Stimulated activated CD8-positive, alpha-beta memory T cell treated with anti-CD3 and anti-CD28 coated beads, Interleukin-2, amount 100 ng/mL, for 1 hour (primary cell): ENCODE data around the gene IL20RB.

ENCODE experiments used
- DNase-seq, 2 donors: peaks; one replicate each; pipeline ENCODE4 v3.0.0-alpha.2; 2020; ENCODE audit warnings: low read depth in 2 of 2

The IL20RB gene, protein sequence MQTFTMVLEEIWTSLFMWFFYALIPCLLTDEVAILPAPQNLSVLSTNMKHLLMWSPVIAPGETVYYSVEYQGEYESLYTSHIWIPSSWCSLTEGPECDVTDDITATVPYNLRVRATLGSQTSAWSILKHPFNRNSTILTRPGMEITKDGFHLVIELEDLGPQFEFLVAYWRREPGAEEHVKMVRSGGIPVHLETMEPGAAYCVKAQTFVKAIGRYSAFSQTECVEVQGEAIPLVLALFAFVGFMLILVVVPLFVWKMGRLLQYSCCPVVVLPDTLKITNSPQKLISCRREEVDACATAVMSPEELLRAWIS

DNA sequence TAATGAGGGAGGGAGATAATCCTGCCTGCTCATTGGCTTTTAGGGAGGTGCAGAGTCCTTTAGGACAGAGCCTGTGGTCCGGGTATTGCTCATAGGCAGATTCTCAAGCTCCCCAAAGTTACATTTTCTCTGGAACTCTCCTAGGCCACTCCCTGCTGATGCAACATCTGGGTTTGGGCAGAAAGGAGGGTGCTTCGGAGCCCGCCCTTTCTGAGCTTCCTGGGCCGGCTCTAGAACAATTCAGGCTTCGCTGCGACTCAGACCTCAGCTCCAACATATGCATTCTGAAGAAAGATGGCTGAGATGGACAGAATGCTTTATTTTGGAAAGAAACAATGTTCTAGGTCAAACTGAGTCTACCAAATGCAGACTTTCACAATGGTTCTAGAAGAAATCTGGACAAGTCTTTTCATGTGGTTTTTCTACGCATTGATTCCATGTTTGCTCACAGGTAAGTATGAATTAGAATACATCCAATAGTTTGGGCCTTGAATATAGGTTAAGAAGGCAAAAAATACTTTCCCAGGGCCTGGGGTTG lies at the start of gene IL20RB:
IL20RB (plus strand) TSS at position 233 of the 538 bp plus-strand sequence; CDS start at position 364, 131 bp downstream.
- no peak for DNase-seq

DNA sequence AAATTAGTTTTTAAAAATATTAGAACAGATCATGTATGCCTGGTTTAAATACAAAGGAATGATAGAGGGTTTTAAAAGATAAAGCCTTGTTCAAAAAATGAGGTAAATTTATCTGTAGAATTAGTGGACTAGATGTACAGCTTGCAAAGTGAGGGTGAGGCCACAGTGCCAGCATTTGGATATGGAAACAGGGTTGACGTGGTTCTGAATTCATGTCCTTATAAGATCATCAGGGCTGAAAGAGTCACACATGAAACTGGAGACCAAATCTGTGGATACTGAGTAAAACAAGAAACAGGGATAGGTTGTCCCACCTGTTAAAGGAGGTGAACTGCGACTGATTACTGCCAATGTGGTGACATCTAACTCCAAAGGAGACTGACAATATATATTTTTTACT lies 49.5 kb upstream of the IL20RB start:
- DNase-seq = no peak

GRCh38 chr3:136909187-136909586 lies 48.6 kb upstream of the IL20RB start:
- no peak for DNase-seq

- no peak for DNase-seq
Measured at GRCh38 chr3:136910697-136911096, 47.1 kb upstream of the IL20RB start.

- DNase-seq = no peak
Measured at GRCh38 chr3:136913168-136913567, 44.6 kb upstream of the IL20RB start.

DNA sequence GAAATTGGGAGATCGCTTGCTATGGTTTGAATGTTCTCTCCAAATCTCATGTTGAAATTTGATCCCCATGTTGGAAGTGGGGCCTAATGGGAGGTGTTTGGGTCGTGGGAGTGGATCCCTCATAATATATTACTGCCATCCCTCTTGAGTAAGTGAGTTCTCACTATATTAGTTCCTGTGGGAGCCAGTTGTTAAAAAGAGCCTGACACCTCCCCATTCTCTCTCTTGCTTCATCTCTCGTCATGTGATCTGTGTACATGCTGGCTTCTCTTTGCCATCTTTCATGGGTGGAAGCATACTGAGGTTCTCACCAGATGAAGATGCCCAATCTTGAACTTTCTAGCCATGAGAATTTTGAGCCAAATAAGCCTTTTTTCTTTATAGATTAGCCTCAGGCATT lies 43.0 kb upstream of the IL20RB start:
- DNase-seq = no peak

DNA sequence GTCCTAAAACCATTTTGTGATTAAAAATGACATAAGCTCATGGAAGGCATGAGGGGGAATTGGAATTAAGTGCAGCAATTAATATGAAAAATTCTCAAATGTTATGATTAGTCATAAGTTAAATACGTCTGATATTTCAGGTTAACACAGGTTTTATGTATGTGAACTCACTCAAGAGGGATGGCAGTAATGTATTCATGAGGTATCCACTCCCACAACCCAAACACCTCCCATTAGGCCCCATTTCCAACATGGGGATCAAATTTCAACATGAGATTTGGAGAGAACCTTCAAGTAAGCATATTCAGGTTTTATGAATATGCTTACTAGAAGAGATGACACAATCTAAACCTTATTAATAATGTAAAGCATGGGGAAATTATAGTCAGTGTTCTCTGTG lies 41.6 kb upstream of the IL20RB start:
- no peak for DNase-seq

DNA sequence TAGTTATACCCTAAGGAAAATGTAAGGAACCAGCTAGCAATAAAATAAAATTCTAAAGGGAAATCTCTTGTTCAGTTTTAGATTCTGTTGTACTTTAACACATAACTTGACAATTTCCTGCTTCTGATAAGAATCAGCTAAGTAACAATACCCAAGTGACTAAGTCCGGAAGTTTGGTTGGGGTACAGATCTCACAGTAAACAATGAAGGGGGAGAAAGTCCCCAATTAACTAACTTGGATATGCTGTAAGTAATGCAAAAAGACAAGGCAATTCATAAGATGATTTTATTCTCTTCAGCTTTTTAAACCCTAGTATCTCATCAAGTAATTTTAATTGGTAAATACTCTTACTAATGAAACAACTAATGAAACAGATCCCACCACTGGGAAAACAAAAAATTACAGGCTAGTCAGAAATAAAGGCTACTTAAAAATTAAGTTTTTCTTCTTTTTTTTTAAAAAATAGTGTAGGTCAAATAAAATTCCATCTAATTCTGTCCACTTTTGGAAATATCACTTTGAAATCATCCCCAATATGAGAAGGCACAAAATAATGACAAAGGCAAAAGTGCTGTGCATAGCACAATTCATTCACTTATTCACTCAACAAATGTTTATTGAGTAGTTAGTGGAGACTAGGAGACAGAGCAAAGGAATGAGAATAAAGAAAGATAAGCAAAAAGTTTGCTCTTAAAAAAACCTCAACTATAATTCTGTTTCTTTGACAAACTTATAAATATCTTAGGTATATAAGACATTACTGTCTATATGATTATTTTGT lies 37.8 kb upstream of the IL20RB start:
- DNase-seq = no peak

DNA sequence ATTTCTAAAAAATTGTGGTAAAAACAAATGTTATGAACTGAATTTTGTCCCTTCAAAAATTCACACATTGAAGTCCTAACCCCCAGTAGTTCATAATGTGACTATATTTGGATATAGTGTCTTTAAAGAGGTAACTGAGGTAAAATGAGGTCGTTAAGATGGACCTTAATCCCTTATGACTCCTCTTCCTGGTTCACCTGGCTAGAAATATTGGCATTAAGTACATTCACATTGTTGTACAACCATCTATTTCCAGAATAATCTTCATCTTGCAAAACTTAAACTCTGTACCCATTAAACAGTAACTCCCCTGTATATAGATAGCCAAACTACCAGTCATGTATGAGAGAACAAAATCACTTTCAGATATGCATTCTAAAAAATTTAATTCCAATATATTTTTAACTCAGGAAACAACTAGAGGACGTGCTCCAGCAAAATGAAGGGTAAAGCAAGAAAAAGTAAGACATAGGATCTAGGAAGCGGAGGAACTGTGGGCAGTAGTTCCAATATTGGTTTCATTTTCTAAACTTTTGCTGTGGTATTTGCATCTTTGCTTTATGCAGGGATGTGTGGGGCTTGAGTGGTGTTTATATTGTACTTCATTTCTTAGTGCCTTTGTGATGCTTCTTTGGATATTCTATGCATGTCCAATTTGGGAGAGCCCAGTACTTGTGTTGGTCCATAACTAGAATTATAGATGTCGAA lies 36.7 kb upstream of the IL20RB start:
- DNase-seq = no peak

GRCh38 chr3:136925425-136926190 lies 32.2 kb upstream of the IL20RB start:
- no peak for DNase-seq

GRCh38 chr3:136928240-136928639 lies 29.5 kb upstream of the IL20RB start:
- DNase-seq = no peak

DNA sequence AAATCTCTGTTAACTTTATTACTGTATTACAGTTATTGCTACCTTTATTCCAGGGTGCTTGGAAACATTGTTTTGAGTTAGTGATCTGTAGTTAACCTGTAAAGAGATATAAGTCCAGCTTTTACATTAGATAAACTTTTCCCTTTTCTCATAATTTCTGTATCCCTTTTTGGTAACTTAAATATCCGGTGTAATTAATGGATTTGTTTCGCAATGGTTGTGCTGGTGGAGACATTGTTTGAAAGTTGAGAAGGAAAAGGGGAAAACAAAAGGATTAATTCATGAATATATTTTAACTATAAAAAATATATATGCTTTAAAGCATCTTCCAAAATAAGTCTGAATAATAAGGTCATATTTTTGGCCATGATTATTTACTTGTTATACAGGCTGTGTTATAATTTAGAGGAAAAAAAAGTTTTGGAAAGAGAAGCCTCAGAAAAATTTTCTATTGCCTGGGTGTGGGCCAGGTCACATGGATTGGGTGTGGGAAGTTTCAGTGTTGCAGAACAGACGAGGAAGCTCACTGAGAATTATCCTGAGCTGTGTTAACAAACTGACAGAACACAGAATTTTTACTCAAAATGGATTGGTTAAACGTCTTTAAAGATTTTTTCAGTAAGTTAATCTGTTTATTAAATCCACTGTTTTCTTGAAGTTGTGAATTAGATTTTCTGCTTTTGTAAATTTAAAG lies 27.7 kb upstream of the IL20RB start:
- no peak for DNase-seq

- no peak for DNase-seq
Measured at GRCh38 chr3:136931606-136932005, 26.2 kb upstream of the IL20RB start.

DNA sequence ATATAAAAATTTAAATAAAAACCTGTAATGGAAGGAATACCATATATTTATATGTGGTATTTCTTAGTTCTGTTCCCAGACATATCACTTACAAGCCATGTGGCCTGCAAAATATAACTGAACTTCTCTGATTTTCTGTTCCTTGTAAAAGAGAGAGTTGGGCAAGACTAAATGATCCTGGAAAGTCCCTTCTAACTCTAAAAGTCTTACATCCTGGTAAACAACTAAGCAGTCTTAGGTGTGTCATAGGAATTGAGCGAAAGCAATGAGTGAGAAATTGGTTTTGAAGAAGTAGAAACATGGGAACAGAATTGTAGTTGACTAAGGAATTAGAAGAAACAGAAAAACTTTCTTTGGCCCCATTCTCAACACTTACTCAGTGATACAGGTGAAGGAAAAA lies 25.3 kb upstream of the IL20RB start:
- DNase-seq = no peak

- DNase-seq = no peak
Measured at GRCh38 chr3:136932978-136933772, 24.6 kb upstream of the IL20RB start.

DNA sequence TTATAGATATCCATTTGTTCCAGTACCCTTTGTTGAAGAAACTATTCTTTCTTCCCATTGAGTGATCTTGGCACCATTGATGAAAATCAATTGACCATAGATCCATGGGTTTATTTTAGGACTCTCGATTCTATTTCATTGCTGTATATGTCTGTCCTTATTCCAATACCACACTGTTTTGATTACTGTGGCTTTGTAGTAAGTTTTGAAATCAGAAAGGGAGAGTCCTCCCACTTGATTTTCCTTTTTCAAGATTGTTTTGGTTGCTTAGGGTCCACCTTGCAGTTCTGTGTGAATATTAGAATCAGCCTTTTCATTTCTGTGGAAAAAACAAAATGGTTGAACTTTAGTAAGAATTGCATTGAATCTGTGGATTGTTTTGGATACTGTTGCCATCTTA lies 20.6 kb upstream of the IL20RB start:
- no peak for DNase-seq

DNA sequence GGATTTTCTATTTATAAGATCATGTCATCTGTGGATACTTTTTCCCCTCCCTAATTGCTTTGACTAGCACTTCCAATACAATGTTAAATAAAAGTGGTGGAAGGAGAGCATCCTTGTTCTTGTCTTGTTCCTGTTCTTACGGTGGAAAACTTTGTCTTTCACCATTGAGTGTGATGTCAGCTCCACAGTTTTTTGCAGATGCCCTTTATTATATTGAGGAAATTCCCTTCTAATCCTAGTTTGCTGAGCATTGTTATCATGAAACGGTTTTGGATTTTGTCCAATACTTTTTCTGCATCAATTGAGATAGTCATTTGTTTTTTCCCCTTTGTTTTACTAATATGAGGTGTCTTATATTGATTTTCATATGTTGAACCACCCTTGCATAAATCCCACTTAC lies 19.9 kb upstream of the IL20RB start:
- DNase-seq = no peak

- no peak for DNase-seq
Measured at GRCh38 chr3:136938334-136938733, 19.4 kb upstream of the IL20RB start.

GRCh38 chr3:136939489-136939888 lies 18.3 kb upstream of the IL20RB start:
- DNase-seq = no peak

GRCh38 chr3:136942803-136943202 lies 15.0 kb upstream of the IL20RB start:
- DNase-seq = no peak
